ENCODE data around the gene SLC5A5.
"Not testable (repeated sequence)": the region's sequence is repeated elsewhere in the genome, so short reads cannot be mapped to it uniquely, and the experiment has no call there.

- TF ChIP-seq CTCF, POLR2A (IDR thresholded peaks at IDR 0.05): not testable (repeated sequence)
Measured at GRCh38 chr19:17887221-17887620, 15.5 kb downstream of the SLC5A5 start.
